Activated CD8-positive, alpha-beta T cell treated with anti-CD3 and anti-CD28 coated beads for 36 hours (primary cell): ENCODE measurements around the gene ZNF605. TPM values are rescaled to one million over a fixed set of nuclear protein-coding genes. Genes with fewer than 3 reads are reported as not detected.

ENCODE experiments used
- ATAC-seq: fragments of 200-7000 bp; cut with Tn5 transposase; one replicate; pipeline ENCODE4 v1.10.0; 2021; ENCODE audit warnings: mild to moderate bottlenecking, moderate library complexity
- CTCF ChIA-PET: fragments of 350-600 bp; sonication (Branson Sonifier 250); formaldehyde crosslinking; loops from one replicate; lab custom pipeline; 2021; ENCODE audit warnings: antibody characterized with exemption; lab: Charles Lee
- POLR2A ChIA-PET: fragments of 350-600 bp; sonication (Branson Sonifier 250); formaldehyde crosslinking; loops from one replicate; lab custom pipeline; 2021; ENCODE audit warnings: antibody characterized with exemption; lab: Charles Lee
- DNase-seq: peaks from one replicate; pipeline ENCODE4 v3.0.0-alpha.2; 2020
- H3K27ac Mint-ChIP-seq: one replicate; pipeline ENCODE4 v1.8.0; 2021; ENCODE audit warnings: mild to moderate bottlenecking, mixed read lengths
- H3K27me3 Mint-ChIP-seq: one replicate; pipeline ENCODE4 v1.8.0; 2021; ENCODE audit warnings: mixed read lengths
- H3K36me3 Mint-ChIP-seq: one replicate; pipeline ENCODE4 v1.8.0; 2021; ENCODE audit warnings: low read depth, mixed read lengths
- H3K4me1 Mint-ChIP-seq: one replicate; pipeline ENCODE4 v1.8.0; 2021; ENCODE audit warnings: low read depth, mixed read lengths
- H3K4me3 Mint-ChIP-seq: one replicate; pipeline ENCODE4 v1.8.0; 2021; ENCODE audit warnings: mild to moderate bottlenecking, moderate library complexity, mixed read lengths
- H3K9me3 Mint-ChIP-seq: one replicate; pipeline ENCODE4 v1.8.0; 2021; ENCODE audit warnings: mixed read lengths
- CTCF ChIP-seq: fragments of 200-600 bp; IDR thresholded peaks from one replicate; pipeline ENCODE4 v1.8.0; 2022; ENCODE audit warnings: antibody characterized with exemption, mild to moderate bottlenecking
- intact Hi-C: fragments of 100-400 bp; cut with micrococcal nuclease; formaldehyde crosslinking; loops from one replicate; pipeline ENCODE4 v1.10.0; 2022
- total RNA-seq, 2 experiments: library from RNA; stranded (reverse); gene quantifications; one replicate each; pipeline ENCODE4 v1.2.3, GENCODE V29; 2021

The ZNF605 gene
- total RNA-seq, 2 experiments from 2014 or later, result 6.4 to 6.8 TPM

GRCh38 chr12:132874175-132874574 is 81.9 kb downstream of the ZNF605 start:
- no peak overlapping the region for H3K4me3 Mint-ChIP-seq
- H3K36me3 Mint-ChIP-seq, result peaks cover 43% of the 10 kb centered on the region
- CTCF ChIA-PET, result interaction anchor here (0.7 kb wide), 1 partner anchor 114 kb away, joined by 3 read pairs; no protein-coding TSS in a partner anchor

GRCh38 chr12:132873724-132874123 is 82.4 kb downstream of the ZNF605 start:
- H3K36me3 Mint-ChIP-seq, result peaks cover 44% of the 10 kb centered on the region
- no peaks in the 10 kb centered on the region for H3K9me3 Mint-ChIP-seq
- H3K27ac Mint-ChIP-seq, result peak overlapping the region; percentile 36
- ChIA-PET POLR2A (interaction anchor here (1.3 to 2.0 kb wide), 4 partner anchors 9 to 43 kb away, joined by 3 to 10 read pairs (median 4); no protein-coding TSS in a partner anchor), CTCF (interaction anchor here (0.7 to 1.6 kb wide), 3 partner anchors 32 to 113 kb away, joined by 3 to 4 read pairs (median 4); no protein-coding TSS in a partner anchor)
- no peak for TF ChIP-seq CTCF
- no peak overlapping the region for H3K4me3 Mint-ChIP-seq
- H3K4me1 Mint-ChIP-seq, result peaks cover 25% of the 10 kb centered on the region
- ATAC-seq (peak; percentile 60), DNase-seq (peak; percentile 52)
- intact Hi-C loops, result no loop called here
- H3K27me3 Mint-ChIP-seq, result no peaks in the 10 kb centered on the region

More at GRCh38 chr12:132874175-132874574, 81.9 kb downstream of the ZNF605 start:
- Mint-ChIP-seq H3K27ac (peak overlapping the region; percentile 36), H3K9me3 (no peaks in the 10 kb centered on the region), H3K27me3 (no peaks in the 10 kb centered on the region), H3K4me1 (peaks cover 24% of the 10 kb centered on the region)
- TF ChIP-seq CTCF, result no peak
- ATAC-seq, result no peak
- POLR2A ChIA-PET, result interaction anchor here (1.3 to 2.0 kb wide), 2 partner anchors 8 to 12 kb away, joined by 3 to 10 read pairs; no protein-coding TSS in a partner anchor
- intact Hi-C loops, result no loop called here
- no peak for DNase-seq

GRCh38 chr12:132872975-132873421 is 83.1 kb downstream of the ZNF605 start:
- Mint-ChIP-seq H3K27me3 (no peaks in the 10 kb centered on the region), H3K36me3 (peaks cover 45% of the 10 kb centered on the region)
- intact Hi-C loops, result no loop called here

GRCh38 chr12:132872073-132872855 is 83.8 kb downstream of the ZNF605 start:
- TF ChIP-seq CTCF, result no peak
- peaks cover 45% of the 10 kb centered on the region for H3K36me3 Mint-ChIP-seq
- H3K4me1 Mint-ChIP-seq, result peaks cover 33% of the 10 kb centered on the region
- no peak for DNase-seq
- ATAC-seq, result peak; percentile 18
- intact Hi-C loops, result no loop called here
- ChIA-PET CTCF (interaction anchor here (0.6 to 1.6 kb wide), 5 partner anchors 25 to 104 kb away, joined by 3 to 4 read pairs (median 3); no protein-coding TSS in a partner anchor), POLR2A (interaction anchor here (0.5 to 2.0 kb wide), 7 partner anchors 10 to 115 kb away, joined by 3 to 10 read pairs (median 3); no protein-coding TSS in a partner anchor)
- H3K9me3 Mint-ChIP-seq, result no peaks in the 10 kb centered on the region
- H3K27ac Mint-ChIP-seq, result peak overlapping the region; percentile 69
- H3K4me3 Mint-ChIP-seq, result no peak overlapping the region
- H3K27me3 Mint-ChIP-seq, result no peaks in the 10 kb centered on the region

More at GRCh38 chr12:132872975-132873421, 83.1 kb downstream of the ZNF605 start:
- ChIA-PET CTCF (interaction anchor here (0.6 to 1.6 kb wide), 4 partner anchors 31 to 104 kb away, joined by 3 to 4 read pairs (median 4); no protein-coding TSS in a partner anchor), POLR2A (interaction anchor here (0.5 to 2.0 kb wide), 8 partner anchors 9 to 115 kb away, joined by 3 to 10 read pairs (median 3); no protein-coding TSS in a partner anchor)
- H3K4me1 Mint-ChIP-seq, result peaks cover 27% of the 10 kb centered on the region
- H3K4me3 Mint-ChIP-seq, result peak overlapping the region; percentile 12
- TF ChIP-seq CTCF, result no peak
- ATAC-seq (peak; percentile 77), DNase-seq (peak; percentile 46)
- H3K27ac Mint-ChIP-seq, result peak overlapping the region; percentile 69
- no peaks in the 10 kb centered on the region for H3K9me3 Mint-ChIP-seq
